HUES48 (cell line): ENCODE data around the gene PANK4.

ENCODE experiments used
- H3K27ac ChIP-seq: one replicate; pipeline ENCODE4 v1.7.0; 2013; ENCODE audit warnings: low read depth, low read length, inconsistent platforms
- H3K27me3 ChIP-seq: 2 replicates; pipeline ENCODE4 v1.6.1; 2013; ENCODE audit warnings: mild to moderate bottlenecking, low read length; ENCODE audit not compliant: control insufficient read depth, insufficient read depth
- H3K36me3 ChIP-seq: 2 replicates; pipeline ENCODE4 v1.6.1; 2013; ENCODE audit warnings: low read length; ENCODE audit not compliant: control insufficient read depth, insufficient read depth
- H3K4me1 ChIP-seq: 2 replicates; pipeline ENCODE4 v1.6.1; 2013; ENCODE audit warnings: mild to moderate bottlenecking, low read length; ENCODE audit not compliant: control insufficient read depth, insufficient read depth
- H3K4me3 ChIP-seq: 2 replicates; pipeline ENCODE4 v1.5.1; 2013; ENCODE audit warnings: mild to moderate bottlenecking, low read depth, low read length
- H3K9ac ChIP-seq: 2 replicates; pipeline ENCODE4 v1.6.1; 2013; ENCODE audit warnings: mild to moderate bottlenecking, low read depth, low read length, moderate library complexity
- H3K9me3 ChIP-seq: 2 replicates; pipeline ENCODE4 v1.6.1; 2013; ENCODE audit warnings: low read length; ENCODE audit not compliant: control insufficient read depth, insufficient read depth

PANK4 gene

DNA sequence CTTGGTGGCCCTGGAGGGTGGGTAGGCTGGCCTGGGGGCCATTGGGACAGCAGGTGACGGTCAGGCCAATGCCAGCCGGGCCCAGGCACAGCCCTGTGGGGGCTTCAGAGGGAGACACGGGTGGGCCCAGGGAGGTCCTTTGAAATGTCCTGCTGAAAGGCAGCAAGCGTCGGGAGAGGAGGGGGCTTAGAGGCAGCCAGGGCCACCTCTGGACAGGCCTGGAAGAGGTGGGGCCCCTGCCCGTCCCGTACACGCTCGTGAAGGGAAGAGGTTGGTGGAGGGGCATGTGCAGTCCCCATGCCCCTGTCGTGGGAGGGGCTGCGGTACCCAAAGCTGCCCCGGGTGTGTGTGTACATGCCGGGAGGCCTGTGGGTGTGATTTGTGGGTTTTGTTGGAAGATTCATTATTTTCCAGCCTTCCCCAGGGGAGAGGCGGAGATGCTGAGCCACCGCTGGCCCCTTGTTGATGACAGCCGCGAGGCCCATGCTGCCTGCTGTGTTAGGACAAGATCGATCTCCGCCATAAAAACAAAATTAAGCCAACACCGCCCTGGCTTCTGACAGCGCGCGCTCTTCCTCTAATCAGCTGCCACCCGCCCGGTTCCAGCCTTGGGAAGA, 53.7 kb downstream of the PANK4 start:
- no peak overlapping the region for H3K27ac ChIP-seq
- H3K9ac ChIP-seq: no peak overlapping the region
- no peaks in the 10 kb centered on the region for H3K27me3 ChIP-seq
- no peak overlapping the region for H3K4me3 ChIP-seq
- no peaks in the 10 kb centered on the region for H3K4me1 ChIP-seq
- no peaks in the 10 kb centered on the region for H3K36me3 ChIP-seq
- H3K9me3 ChIP-seq: no peaks in the 10 kb centered on the region

DNA sequence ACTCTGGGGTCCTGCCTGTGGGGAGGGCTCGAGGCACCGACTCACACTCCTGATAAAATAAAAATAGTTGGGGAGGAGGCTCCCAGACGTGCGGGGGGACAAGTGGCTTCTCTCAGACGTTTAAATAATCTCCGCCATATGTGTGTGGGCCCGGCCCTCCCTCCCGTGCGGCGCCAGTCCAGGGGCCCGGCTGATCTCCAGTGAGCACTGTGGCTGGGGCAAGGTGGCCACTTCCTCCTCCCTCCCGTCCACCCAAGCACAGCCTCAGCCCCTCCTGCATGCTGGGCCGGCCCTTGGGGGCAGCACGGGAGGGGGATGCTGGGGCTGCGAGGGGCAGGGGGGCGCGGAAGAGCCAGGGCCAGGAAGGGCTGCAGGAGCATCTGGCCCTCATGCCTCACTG, 54.3 kb downstream of the PANK4 start:
- Histone ChIP-seq H3K4me3 (no peak overlapping the region), H3K36me3 (no peaks in the 10 kb centered on the region), H3K9me3 (no peaks in the 10 kb centered on the region), H3K27ac (no peak overlapping the region), H3K9ac (no peak overlapping the region), H3K4me1 (no peaks in the 10 kb centered on the region), H3K27me3 (no peaks in the 10 kb centered on the region)

DNA sequence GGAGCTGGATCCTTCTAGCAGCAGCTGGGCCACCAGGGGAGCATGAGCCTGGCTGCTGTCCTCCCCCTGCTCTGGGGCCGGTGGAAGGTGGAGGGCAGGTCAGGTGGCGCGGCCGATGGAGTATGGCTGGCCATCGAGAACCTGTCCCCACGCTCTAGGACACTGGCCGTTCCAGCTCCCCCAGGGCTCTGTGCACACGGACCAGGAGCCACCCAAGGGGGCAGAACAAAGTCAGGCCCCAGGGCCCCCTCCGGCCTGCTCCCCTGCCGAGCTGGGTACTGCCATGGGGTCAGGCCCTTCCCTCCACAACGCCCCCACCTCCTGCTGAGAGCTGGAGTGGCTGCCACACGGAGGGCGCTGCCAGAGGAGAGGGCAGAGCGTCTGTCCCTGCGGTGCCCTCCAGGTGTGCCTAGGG, 54.8 kb downstream of the PANK4 start:
- Histone ChIP-seq H3K9ac (no peak overlapping the region), H3K27me3 (no peaks in the 10 kb centered on the region), H3K9me3 (no peaks in the 10 kb centered on the region), H3K4me3 (no peak overlapping the region), H3K27ac (no peak overlapping the region), H3K4me1 (no peaks in the 10 kb centered on the region), H3K36me3 (no peaks in the 10 kb centered on the region)

DNA sequence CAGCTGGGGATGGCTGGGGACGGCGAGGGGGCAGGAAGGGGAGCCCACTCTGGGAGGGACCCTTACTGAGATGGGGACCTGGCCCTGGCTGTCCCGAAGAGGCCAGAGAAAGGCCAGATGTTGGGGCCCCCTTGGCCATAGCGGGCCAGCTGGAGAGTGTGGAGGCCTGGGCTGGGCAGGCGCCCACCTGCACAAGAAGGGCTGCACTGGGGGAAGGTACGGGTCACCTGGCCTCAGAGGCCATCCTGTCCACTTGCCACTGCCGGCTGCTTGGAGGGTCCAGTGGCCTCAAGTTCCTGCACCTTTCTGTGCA, 55.3 kb downstream of the PANK4 start:
- Histone ChIP-seq H3K9me3 (no peaks in the 10 kb centered on the region), H3K4me3 (no peak overlapping the region), H3K27ac (no peak overlapping the region), H3K36me3 (no peaks in the 10 kb centered on the region), H3K9ac (no peak overlapping the region), H3K4me1 (no peaks in the 10 kb centered on the region), H3K27me3 (no peaks in the 10 kb centered on the region)

DNA sequence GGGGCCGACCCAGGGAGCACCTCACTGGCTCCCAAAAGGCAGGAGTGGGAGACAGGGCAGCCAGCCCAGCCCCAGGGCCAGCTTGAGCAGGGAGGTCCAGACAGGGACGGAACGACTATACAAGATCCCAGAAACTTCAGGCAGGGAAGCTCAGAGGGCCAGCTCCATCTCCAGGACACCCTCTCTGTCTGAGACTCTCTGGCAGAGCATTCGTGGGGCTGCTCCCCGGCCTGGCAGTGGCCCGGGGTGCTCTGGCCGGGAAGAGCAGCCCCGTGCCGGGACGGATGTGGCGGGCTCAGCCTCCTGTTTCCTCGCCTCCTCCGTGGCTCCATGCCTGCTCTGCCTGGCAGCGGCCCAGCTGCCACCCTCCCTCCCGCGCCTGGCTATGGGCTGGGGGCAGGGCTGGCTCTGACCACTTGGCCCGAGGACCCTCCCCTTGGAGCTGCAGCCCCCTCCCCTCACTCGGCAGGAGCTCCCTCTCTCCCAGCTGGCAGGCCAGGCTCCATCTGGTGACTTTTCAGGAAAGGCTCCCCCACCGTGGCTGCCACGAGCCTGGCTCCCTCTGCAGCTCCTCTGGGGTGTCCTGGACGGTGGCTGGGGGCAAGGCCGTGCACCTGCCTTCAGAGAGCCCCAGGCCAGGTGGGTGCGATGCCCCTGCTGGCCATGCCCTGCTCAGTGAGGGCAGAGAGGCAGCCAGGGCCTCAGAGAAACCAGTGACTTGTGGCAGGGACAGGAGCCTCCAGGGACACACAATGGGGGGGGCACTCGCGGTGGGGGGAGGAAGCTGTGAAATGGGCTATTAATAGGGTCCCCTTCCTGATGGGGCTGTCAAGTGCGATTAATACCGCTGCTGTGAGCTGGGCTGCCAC, 55.9 kb downstream of the PANK4 start:
- Histone ChIP-seq H3K36me3 (no peaks in the 10 kb centered on the region), H3K9me3 (no peaks in the 10 kb centered on the region), H3K9ac (no peak overlapping the region), H3K27ac (no peak overlapping the region), H3K27me3 (no peaks in the 10 kb centered on the region), H3K4me3 (no peak overlapping the region), H3K4me1 (no peaks in the 10 kb centered on the region)

DNA sequence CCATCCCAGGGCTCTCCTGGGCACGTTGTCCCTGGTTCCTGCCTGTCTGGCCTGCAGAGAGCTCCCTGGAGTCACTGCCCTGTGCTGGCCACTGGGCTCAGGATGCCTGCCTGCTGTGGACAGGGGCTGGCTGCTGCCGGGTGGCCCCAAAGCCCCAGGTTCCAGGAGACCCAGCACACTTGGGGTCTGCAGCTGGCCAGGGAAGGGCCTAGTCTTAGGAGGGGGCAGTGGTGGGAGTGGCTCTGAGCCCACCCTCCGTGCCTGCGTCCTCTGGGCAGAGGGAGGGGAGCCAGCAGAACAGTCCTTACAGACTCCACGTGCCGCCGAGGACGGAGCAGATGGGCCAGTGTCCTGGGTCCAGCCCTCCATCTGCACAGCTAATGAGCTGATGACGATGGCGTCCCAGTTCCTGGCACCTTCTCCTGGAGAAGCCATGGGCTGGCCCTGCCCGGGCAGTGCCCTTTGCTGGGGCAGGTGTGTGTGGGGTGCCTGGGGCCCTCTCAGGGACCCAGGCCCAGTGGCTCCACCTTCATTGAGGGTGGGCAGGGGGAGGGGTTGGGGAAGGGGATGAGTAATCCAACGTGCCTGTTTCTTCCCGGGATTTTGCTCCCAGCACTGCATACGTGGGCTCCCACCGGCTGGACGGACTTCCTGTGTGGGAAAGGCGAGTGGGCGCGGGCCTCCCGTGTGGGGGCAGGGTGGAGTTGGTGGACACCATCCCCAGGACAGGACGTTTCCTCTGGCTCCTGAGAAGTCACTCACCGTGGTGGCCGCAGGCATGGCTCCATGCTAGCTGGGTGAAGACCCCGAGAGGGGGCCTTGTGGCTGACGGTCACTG, 57.1 kb downstream of the PANK4 start:
- Histone ChIP-seq H3K27ac (no peak overlapping the region), H3K9me3 (no peaks in the 10 kb centered on the region), H3K9ac (no peak overlapping the region), H3K4me1 (no peaks in the 10 kb centered on the region), H3K27me3 (no peaks in the 10 kb centered on the region), H3K4me3 (no peak overlapping the region), H3K36me3 (no peaks in the 10 kb centered on the region)

DNA sequence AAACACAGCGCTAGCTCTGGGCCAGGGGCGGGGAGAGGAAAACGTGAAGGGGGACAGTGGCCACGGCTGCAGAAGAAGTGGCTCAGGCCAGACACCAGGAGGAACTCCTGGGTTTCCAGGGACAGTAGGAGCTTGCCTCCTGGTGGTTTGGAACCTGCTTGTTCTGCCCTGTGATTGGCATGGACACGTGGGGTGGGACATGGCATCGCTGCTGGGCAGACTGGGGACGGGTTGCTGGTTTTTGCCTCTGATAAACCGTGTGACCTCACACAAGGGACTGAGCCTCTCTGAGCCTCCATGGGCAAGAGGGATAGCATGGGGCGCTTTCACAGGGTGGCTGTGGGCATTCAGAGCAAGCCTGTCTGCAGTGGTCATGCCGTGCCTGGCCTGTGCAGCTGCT, 57.9 kb downstream of the PANK4 start:
- H3K9me3 ChIP-seq: no peaks in the 10 kb centered on the region
- no peaks in the 10 kb centered on the region for H3K27me3 ChIP-seq
- no peak overlapping the region for H3K27ac ChIP-seq
- H3K9ac ChIP-seq: no peak overlapping the region
- no peaks in the 10 kb centered on the region for H3K36me3 ChIP-seq
- H3K4me3 ChIP-seq: no peak overlapping the region
- H3K4me1 ChIP-seq: no peaks in the 10 kb centered on the region

DNA sequence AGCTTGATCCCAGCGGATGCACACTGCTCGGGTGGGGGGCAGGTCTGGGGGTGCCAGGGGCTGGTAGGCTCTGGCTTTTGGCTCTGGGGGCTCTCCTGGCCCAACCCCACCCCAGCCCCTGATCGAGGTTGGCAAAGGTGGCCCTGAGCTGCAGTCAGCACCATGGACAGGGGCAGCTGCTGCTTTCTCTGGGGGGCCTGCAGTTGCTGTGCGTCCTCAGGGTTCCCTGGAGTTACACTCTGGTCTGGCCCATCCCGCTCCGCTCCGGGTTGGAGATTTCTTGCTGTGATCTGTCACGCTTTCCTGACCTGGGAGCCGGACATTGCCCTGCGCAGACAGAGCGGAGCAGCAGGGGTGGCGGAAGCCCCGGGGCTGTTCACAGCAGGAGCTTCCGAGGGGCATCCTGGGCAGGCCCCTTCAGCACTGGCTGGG, 58.3 kb downstream of the PANK4 start:
- Histone ChIP-seq H3K27ac (no peak overlapping the region), H3K4me3 (no peak overlapping the region), H3K9ac (no peak overlapping the region), H3K9me3 (no peaks in the 10 kb centered on the region), H3K36me3 (no peaks in the 10 kb centered on the region), H3K4me1 (no peaks in the 10 kb centered on the region), H3K27me3 (no peaks in the 10 kb centered on the region)

DNA sequence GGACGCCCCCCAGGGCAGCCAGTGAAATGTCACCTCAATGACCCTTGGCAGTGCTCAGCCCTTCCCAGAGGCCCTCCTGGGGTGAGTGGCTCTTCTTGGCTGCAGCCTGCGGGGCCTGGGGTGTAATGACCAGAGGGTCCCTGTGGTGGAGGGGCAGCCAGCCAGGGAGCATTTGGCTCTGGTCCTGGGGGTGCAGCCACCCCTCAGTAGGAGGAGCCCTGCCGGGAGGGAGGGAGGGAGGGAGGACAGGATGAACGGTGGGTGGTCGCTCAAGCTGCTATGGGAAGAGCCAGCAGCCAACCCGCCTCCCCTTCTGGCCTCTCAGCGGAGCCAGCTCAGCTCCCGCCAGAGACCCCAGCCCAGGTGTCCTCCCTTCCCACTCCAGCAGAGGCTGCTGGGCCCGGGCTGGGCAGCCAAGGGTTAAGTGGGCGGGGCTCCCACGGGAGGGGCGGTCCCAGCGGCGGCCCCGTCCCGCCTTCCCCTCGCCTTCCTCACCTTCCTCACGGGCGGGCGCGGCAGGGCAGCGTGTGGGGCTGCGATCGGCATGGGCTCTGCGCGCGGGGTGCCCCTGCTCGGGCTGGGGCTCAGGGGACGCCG, 59.3 kb downstream of the PANK4 start:
- Histone ChIP-seq H3K4me1 (no peaks in the 10 kb centered on the region), H3K9me3 (no peaks in the 10 kb centered on the region), H3K9ac (no peak overlapping the region), H3K36me3 (no peaks in the 10 kb centered on the region), H3K4me3 (peak overlapping the region; percentile 53; the same call in 1 of the 2 replicates), H3K27ac (no peak overlapping the region), H3K27me3 (no peaks in the 10 kb centered on the region)

DNA sequence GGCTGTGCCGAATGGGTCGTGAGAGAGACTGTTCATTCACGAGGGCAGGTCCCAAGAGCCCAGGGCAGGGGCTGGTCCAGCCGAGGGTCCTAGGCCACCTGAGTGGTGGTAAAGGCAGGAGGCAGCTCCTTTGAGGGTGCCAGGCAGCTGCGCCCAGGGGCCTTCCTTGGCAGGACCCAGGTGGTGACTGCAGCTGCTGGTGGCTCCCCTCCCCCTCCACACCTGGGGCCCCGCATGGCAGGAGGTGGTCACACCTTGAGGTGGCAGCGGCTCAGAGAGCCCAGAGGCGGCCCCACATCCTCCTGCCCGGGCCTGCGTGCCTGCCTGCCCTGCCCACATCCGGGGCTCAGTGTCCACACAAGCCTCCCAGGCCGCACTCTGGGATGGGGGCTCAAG, 60.1 kb downstream of the PANK4 start:
- no peaks in the 10 kb centered on the region for H3K36me3 ChIP-seq
- no peak overlapping the region for H3K27ac ChIP-seq
- no peaks in the 10 kb centered on the region for H3K4me1 ChIP-seq
- no peak overlapping the region for H3K4me3 ChIP-seq
- H3K27me3 ChIP-seq: no peaks in the 10 kb centered on the region
- no peak overlapping the region for H3K9ac ChIP-seq
- no peaks in the 10 kb centered on the region for H3K9me3 ChIP-seq
